Effector CD8-positive, alpha-beta T cell (primary cell): ENCODE measurements around the gene OAT.

Experiments
- DNase-seq: peaks from one replicate; lab custom pipeline; 2025; lab: John Stamatoyannopoulos, UW

Gene OAT

GRCh38 chr10:124353896-124354295 lies 64.8 kb downstream of the OAT start:
- DNase-seq: no peak

GRCh38 chr10:124353091-124353815 lies 65.5 kb downstream of the OAT start:
- DNase-seq: no peak

- DNase-seq: no peak
Measured at GRCh38 chr10:124351481-124352220, 67.1 kb downstream of the OAT start.

GRCh38 chr10:124350806-124351205 lies 67.9 kb downstream of the OAT start:
- DNase-seq: no peak

- no peak for DNase-seq
Measured at GRCh38 chr10:124349996-124350280, 68.8 kb downstream of the OAT start.

- no peak for DNase-seq
Measured at GRCh38 chr10:124349231-124349995, 69.3 kb downstream of the OAT start.

- no peak for DNase-seq
Measured at GRCh38 chr10:124348801-124349200, 69.9 kb downstream of the OAT start.

- DNase-seq: no peak
Measured at GRCh38 chr10:124347956-124348355, 70.8 kb downstream of the OAT start.
